Adrenal gland (tissue), 5 donors: ENCODE results near the gene NUAK1.

Experiments
- POLR2A ChIP-seq, 2 donors: fragments of 450-650 bp; IDR thresholded peaks; one replicate each; pipeline ENCODE4 v1.6.1; 2017; ENCODE audit warnings: antibody characterized with exemption in 2 of 2, mild to moderate bottlenecking in 2 of 2, moderate library complexity in 1 of 2
- TF ChIP-seq, protein P1 (sequence below), 6 experiments: fragments of 450-650 bp in 4 of 6; fragments of 200-600 bp in 2 of 6; sonication (generic) in 1 of 6; IDR thresholded peaks; 1 replicate in 5 of 6; 2 replicates in 1 of 6; pipeline versions ENCODE4 v1.5.1 to v1.8.0; 2016 to 2021; ENCODE audit warnings: antibody characterized with exemption in 6 of 6, mild to moderate bottlenecking in 2 of 6, moderate library complexity in 1 of 6
- donor health status: DM: no; HTN: no; CAD: no.

DNA sequence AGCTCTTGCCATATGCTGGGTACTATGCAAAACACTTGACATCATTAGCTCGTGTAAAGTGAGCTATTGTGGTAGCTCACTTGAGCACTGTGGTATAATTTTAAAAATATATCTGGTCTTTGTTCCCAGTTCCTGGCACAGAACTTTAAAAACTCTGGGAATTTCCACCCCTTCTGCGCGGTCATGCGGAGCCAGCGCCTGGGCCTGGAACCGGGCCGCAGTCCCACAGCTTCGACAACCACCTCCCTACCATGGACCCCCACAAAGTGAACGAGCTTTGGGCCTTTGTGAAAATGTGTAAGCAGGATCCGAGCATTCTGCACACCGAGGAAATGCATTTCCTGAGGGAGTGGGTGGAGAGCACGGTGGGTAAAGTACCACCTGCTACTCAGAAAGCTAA is 123.1 kb downstream of the NUAK1 start:
- TF ChIP-seq, protein P1, sequence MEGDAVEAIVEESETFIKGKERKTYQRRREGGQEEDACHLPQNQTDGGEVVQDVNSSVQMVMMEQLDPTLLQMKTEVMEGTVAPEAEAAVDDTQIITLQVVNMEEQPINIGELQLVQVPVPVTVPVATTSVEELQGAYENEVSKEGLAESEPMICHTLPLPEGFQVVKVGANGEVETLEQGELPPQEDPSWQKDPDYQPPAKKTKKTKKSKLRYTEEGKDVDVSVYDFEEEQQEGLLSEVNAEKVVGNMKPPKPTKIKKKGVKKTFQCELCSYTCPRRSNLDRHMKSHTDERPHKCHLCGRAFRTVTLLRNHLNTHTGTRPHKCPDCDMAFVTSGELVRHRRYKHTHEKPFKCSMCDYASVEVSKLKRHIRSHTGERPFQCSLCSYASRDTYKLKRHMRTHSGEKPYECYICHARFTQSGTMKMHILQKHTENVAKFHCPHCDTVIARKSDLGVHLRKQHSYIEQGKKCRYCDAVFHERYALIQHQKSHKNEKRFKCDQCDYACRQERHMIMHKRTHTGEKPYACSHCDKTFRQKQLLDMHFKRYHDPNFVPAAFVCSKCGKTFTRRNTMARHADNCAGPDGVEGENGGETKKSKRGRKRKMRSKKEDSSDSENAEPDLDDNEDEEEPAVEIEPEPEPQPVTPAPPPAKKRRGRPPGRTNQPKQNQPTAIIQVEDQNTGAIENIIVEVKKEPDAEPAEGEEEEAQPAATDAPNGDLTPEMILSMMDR (IDR thresholded peaks at IDR 0.05): no peak
- TF ChIP-seq POLR2A (IDR thresholded peaks at IDR 0.05): no peak
